Uterus (tissue), 2 donors: Measurements from ENCODE around the gene CTTN.

ENCODE experiments used
- POLR2A ChIP-seq, 2 donors: fragments of 450-650 bp; IDR thresholded peaks; one replicate each; pipeline ENCODE4 v1.6.1; 2016; ENCODE audit warnings: antibody characterized with exemption in 2 of 2, mild to moderate bottlenecking in 1 of 2, moderate library complexity in 1 of 2
- TF ChIP-seq, protein P1 (sequence below), 4 experiments: fragments of 200-600 bp in 2 of 4; fragments of 450-650 bp in 2 of 4; sonication (generic) in 2 of 4; IDR thresholded peaks; one replicate each; pipeline ENCODE4 v1.5.1; 2016 to 2019; ENCODE audit warnings: antibody characterized with exemption in 4 of 4, mild to moderate bottlenecking in 2 of 4, moderate library complexity in 1 of 4

DNA sequence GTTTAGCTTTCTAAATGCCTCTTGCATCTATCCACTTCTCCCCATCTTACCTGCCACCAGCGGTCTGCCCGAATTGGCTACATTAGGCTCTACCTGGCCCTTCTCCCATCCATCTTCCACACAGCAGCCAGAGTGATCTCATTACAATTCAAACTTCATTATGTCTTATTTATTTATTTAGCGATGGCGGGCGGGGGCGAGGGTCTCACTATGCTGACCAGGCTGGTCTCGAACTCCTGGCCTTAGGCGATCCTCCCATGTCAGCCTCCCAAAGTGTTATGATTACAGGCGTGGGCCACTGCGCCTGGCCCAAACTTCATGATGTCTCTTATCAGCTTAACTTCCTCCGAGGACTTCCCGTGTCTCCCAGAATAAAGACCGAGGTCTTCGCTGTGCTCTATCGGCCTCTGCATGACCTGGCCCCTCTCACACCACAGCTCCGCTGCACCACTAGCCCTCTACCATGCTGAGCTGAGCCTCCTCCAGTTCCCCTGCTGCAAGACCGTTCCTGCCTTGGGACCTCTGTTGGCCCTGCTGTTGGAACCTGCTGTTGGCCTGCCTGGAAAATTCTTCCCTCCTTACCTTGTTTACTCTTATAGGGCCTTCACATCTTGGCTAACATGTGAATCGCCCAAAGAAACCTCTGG lies 870 bp upstream of the CTTN start:
- TF ChIP-seq, protein P1, sequence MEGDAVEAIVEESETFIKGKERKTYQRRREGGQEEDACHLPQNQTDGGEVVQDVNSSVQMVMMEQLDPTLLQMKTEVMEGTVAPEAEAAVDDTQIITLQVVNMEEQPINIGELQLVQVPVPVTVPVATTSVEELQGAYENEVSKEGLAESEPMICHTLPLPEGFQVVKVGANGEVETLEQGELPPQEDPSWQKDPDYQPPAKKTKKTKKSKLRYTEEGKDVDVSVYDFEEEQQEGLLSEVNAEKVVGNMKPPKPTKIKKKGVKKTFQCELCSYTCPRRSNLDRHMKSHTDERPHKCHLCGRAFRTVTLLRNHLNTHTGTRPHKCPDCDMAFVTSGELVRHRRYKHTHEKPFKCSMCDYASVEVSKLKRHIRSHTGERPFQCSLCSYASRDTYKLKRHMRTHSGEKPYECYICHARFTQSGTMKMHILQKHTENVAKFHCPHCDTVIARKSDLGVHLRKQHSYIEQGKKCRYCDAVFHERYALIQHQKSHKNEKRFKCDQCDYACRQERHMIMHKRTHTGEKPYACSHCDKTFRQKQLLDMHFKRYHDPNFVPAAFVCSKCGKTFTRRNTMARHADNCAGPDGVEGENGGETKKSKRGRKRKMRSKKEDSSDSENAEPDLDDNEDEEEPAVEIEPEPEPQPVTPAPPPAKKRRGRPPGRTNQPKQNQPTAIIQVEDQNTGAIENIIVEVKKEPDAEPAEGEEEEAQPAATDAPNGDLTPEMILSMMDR (IDR thresholded peaks at IDR 0.05) = no peak
- TF ChIP-seq POLR2A (IDR thresholded peaks at IDR 0.05) = no peak
